SIG-M5 (cell line): ENCODE results near the gene TMEM37.

Experiments
- DNase-seq: peaks from one replicate; lab custom pipeline; 2025; lab: John Stamatoyannopoulos, UW

The TMEM37 gene

DNA sequence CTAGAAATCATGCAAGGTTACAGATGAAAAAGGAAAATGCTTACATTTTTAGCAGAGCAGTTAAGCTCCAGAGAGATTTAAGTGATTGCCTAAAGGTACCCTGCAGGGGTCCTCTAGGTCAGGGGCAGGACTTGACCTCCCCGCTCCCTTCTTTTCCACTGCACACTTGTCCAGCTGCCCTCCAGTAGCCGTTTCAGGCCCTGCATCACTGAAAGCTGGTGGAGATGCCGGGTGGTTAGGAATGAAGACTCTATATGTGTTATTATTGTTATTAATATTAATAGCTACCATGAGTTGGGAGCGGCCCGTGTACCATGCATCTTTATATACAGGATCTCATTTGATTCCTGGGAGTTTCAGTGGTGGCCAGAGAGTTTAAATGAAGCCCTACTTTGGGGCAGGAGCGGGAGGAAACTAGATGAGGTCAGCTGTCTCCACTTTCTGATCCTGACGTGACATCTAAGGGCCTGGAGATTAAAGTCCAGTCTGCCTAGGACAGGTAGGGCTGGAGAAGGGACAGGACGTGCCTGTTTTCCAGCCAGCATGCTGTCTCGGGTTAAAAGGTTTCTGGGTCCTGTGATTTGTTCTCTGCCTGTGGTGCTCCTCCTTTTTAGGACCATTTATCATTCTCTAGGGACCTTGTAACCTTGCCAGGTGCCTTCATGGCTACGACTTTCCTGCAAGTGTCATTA is 2.1 kb downstream of the TMEM37 start:
- DNase-seq: no peak

- DNase-seq: no peak
Observed at GRCh38 chr2:119434664-119435063, 3.0 kb downstream of the TMEM37 start.

DNA sequence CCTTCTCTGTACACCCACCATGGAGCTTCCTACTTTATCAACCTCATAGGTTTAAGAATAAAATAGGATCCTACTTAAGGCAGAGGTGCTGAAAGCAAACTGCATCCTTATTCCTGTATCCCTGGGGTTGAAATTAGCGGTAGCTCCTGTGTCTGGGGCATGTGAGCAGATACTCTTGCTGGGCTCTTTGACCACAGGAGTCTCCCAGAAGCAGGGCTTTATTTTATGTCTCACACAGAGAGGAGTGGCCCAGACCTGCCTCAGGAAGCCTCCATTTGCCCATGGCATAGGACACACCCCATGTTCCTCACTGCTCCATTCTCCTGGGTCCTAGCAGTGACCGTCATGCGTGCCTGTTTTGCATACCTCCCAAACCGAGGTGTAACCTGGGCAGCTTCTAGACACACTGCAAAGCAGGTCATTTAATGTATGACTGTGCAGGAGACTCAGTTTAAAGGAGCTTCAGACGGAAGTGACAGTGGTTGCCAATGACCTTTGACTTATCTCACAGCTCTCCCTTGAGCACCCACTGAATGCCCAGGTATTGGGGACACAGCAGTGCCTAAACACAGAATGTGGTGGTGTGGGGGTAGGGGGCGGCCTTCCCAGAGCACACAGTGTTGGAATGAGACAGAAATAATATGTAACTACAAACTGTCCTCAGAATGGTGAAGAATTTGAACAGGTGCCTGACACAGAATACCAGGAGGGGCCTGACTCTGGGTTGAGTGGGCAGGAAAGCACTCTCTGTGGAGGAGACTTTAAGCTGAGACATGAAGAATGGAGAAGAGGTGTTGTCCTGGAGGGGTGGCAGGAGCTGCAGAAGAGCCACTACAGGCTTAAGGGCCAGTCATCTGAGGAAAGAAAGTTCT is 3.7 kb downstream of the TMEM37 start:
- DNase-seq: no peak

GRCh38 chr2:119435953-119436297 is 4.3 kb downstream of the TMEM37 start:
- no peak for DNase-seq

- DNase-seq: no peak
Observed at GRCh38 chr2:119436993-119437772, 5.5 kb downstream of the TMEM37 start.

DNA sequence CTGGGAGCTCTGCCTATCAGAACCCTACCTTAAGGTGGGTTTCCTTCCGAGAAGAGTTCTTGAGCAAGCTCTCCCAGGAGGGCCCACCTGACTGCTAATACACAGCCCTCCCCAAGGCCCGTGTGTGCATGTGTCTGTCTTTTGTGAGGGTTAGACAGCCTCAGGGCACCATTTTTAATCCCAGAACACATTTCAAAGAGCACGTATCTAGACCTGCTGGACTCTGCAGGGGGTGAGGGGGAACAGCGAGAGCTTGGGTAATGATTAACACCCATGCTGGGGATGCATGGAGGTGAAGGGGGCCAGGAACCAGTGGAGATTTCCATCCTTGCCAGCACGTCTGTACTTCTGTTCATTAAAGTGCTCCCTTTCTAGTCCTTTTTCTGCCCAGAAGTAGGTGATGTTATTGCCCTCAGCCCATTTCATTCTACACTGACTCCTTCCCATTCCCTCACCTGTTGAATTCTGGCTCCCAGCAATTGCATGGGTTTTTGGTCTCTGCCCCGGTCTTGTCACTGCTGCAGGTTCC is 6.5 kb downstream of the TMEM37 start:
- DNase-seq: no peak

GRCh38 chr2:119438726-119439284 is 7.2 kb downstream of the TMEM37 start:
- no peak for DNase-seq

DNA sequence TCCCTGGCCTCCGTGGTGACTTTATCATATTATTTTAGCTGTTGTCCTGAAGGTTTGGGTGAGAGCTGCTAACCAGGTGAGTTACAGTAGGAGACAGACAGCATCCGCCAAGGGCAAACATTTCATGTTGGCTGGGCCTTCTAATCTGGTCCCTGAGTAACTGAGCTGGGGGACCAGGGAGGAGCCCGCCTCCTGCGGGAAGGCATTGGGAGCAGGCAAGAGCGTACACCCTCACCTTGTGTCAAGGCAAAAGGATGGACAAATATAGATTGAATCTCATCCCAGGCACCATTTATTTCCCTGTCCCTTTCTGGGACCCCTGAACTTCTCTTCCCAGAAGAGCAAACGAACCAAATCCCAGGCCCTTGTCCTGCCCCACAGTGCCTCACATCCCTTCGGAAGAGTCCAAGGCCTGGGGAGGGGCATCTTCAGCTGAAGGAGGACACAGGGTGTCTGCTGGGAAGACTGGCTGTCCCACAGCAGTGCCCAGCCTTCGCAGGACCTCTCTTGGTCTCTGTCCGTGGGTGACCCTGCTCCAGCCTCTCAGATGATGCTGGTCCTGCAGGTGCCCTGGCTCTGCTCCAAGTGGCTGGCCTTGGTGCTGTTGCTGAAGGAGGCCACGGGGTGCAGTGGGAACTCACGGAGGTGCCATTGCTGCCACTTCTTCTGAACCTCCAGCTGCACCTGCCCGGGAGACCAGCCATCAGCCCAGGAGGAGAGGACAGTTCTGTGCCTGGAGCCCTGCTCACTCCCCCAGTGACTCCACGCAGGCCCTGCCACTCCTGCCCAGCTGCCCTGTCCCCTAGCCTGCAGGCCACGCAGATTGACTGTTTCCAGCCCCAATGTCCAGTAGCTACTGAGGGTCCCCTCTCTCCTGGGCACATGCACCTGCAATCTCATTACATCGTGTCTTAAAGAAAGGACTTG is 8.2 kb downstream of the TMEM37 start:
- DNase-seq: no peak

DNA sequence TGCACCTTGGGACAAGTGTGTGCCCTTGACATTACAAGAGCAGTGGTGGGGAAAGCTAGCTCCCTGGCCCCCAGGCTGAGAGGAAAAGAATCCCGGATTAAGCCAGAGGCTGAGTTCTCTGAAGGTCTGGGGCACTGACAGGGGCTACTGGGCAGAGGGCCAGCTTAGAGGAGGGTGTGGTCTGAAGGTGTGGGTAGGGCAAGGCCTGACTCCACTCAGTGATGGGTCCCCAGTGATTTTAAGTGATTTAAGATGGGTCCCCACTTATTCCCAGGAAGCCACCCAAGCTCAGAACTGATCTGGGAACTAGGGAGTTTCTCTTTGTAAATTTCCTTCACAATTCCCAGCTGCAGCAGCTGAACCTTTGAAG is 8.8 kb downstream of the TMEM37 start:
- DNase-seq: no peak

- DNase-seq: no peak
Observed at GRCh38 chr2:119440873-119441272, 9.2 kb downstream of the TMEM37 start.

GRCh38 chr2:119441376-119442225 is 9.9 kb downstream of the TMEM37 start:
- DNase-seq: no peak

GRCh38 chr2:119442226-119442619 is 10.6 kb downstream of the TMEM37 start:
- no peak for DNase-seq

DNA sequence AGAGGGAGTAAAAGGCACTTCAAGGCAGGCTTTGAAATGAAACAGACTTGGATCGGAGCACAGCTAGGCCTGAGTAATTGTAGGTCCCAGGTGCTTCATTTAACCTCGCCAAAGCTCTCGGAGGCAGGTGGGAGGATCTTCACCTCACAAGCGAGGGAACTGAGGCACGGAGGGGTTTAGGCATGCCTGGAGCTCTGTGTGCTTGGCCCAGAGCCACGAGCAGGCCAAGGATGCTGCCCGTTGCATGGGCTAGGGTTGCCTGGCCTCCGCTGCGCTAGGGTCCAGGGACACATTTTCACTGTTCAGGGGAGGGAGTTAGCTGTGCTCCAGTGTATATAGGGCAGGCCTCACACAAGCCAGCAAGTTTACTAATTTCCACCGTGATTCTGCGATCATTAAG is 11.2 kb downstream of the TMEM37 start:
- DNase-seq: no peak

DNA sequence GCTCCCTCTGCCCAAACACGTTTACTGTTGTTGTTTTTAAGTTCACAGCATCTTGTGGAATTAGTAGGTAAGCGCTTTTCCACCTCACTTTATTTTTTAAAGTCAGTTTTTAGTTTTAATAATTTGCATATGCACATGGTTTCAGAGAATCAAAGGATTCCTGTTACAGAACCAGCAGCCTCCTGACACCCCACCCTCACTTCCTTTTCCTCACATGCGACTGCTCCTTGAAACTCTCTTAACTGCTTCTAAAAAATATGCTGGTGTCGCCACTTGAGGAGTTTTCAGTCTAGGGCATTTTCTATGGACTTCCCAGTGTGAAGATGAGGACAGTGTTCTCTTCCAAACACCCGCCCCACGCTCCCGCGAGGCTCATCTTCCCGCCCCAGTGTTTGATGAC is 14.4 kb downstream of the TMEM37 start:
- no peak for DNase-seq

DNA sequence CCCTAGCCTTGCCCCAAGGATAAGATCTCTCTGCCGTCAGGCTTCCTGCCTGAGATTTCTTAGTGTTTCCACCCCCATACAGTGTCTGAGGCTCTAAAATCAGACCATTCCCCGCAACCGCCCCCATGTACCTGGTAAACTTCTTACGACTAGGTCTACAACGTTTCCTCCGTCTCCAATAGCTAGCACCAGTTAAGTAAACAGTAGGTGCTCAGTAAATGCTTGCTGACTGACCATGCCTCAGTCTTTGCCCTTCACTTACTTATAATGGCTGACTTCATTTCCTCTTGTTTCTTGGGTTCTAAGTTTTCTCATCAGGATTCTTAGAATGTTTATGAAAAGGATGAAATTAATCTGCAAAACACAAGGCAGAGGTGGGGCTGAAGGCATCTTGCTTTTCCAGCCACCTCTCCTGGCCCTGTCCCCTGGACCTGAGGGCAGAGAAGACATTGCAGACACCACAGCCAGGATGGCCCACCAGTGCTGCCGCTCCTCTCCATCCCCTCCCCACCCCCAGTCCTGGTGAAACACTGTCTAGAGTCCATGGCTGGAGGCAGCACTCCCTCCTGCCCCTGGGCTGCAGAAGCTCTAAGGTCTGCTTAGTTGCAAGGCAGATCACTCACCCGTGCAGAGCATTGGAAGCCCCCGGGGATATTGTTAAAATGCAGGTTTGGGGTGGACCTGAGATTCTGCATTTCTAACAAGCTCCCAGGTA is 16.9 kb downstream of the TMEM37 start:
- no peak for DNase-seq

DNA sequence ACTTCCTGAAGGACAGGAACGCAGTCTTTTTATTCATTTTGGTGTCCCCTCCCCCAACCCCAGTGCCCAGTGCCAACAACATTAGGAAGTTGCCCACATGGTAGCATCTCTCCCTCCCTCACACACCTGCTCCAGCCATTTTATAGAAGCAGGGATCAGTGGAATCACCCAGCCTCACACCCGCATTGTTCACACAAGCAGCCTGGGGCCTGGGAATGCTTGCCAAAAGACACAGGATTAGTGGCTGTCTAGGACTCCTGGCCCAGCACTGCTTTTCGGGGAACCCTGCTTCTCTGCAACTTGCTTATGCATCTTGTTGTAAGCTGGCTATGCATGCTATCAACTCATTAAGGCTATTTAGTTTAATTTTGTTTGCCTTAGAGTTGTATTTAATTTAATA is 17.9 kb downstream of the TMEM37 start:
- DNase-seq: no peak

DNA sequence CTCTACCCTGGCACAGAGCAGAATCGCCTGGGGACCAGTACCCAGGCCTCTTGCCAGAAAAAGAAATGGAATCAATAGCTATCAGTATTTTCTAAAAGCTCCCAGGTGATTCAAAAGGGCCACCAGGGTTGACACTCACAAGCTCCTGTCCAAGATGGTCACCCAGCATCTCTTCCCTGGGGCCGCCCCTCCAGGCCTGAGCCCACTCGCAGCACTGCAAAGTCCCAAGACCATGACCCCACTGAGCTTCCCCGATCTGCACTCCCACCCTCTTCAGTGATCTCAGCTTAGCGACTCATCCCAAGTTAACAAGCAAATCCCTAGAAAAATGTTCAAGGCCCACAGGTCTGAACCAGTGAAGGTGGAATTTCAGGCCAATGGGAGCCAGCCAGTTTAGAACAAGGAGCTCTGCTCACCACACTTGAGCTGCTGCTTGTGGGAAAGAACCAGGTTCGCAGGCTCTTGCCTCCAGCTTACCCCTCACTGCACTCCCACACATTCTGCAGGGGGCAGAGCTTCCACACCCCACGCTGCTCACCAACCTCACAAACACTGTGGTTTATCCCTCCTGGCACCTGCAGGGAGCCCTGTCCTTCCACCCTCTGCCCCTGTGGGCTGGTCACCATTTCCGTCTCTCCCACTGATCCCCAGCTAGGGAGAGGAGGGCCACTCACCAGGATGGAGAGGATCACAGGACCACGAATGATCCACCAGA is 19.8 kb downstream of the TMEM37 start:
- DNase-seq: no peak

DNA sequence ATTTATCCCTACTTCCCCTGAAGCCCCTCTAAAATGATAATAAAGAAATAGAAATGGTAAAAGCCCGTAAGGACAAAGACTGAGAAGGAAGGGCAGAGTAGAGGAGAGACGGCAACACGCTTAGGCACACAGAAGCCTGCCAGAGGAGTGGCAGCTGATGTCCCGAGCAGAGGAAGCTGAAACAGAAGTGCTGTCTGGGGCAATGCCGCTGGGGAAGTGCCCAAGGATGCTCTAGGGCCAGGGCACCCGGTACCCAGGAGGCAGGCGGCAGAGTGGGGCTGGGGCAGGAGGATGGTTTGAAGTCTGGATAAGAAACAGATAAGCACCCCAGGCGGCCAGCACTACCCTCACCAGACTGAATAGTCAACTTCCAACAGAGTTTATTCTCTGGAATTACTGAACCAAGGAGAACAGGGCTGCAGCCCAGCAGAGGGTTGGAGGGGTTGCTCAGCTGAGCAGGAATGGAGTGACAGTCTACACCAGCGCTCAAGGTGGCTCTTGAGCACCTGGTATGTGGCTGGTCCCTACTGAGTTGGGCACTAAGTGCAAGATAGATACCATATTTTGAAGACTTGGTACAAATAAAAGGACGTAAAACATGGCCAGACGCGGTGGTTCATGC is 22.4 kb downstream of the TMEM37 start:
- no peak for DNase-seq
